Coronary artery (tissue), 2 donors: Measurements from ENCODE around the gene CA9.

ENCODE experiments used
- DNase-seq: peaks from one replicate; pipeline ENCODE4 v3.0.0-alpha.2; 2017; ENCODE audit warnings: low spot score
- H3K27ac ChIP-seq, 2 donors: fragments of 200-600 bp; sonication (generic); one replicate each; pipeline ENCODE4 v1.5.1; 2016 to 2019
- H3K4me3 ChIP-seq: fragments of 200-600 bp; sonication (generic); 2 replicates; pipeline ENCODE4 v1.5.1; 2016; ENCODE audit warnings: mild to moderate bottlenecking, moderate library complexity
- TF ChIP-seq, protein P1 (sequence below): fragments of 200-600 bp; sonication (generic); IDR thresholded peaks from one replicate; pipeline ENCODE4 v1.5.1; 2019; ENCODE audit warnings: antibody characterized with exemption

CA9 gene

DNA sequence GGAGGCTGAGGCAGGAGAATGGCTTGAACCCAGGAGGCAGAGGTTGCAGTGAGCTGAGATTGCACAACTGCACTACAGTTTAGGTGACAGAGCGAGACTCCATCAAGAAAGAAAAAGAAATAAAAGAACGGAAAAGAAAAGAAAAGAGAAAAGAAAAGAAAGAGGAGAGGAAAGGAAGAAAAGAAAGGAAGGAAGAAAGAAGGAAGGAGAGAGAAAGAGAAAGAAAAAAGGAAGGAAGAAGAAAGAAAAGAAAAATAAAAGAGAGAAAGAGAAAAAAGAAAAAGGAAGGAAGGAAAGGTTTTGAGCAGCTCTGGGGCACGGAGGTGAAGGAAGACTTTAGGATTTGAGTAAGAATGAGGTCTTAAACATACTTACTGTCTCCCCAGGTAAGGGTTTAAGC lies 39.9 kb downstream of the CA9 start:
- no peak for DNase-seq
- H3K27ac ChIP-seq: peak overlapping the region in 1 of 2 donors; percentile 63
- H3K4me3 ChIP-seq: no peak overlapping the region
- TF ChIP-seq, protein P1, sequence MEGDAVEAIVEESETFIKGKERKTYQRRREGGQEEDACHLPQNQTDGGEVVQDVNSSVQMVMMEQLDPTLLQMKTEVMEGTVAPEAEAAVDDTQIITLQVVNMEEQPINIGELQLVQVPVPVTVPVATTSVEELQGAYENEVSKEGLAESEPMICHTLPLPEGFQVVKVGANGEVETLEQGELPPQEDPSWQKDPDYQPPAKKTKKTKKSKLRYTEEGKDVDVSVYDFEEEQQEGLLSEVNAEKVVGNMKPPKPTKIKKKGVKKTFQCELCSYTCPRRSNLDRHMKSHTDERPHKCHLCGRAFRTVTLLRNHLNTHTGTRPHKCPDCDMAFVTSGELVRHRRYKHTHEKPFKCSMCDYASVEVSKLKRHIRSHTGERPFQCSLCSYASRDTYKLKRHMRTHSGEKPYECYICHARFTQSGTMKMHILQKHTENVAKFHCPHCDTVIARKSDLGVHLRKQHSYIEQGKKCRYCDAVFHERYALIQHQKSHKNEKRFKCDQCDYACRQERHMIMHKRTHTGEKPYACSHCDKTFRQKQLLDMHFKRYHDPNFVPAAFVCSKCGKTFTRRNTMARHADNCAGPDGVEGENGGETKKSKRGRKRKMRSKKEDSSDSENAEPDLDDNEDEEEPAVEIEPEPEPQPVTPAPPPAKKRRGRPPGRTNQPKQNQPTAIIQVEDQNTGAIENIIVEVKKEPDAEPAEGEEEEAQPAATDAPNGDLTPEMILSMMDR: no peak

- TF ChIP-seq, protein P1: no peak
- H3K27ac ChIP-seq: peak overlapping the region in 1 of 2 donors; percentile 63
- no peak for DNase-seq
- H3K4me3 ChIP-seq: no peak overlapping the region
Measured at GRCh38 chr9:35714123-35714522, 40.4 kb downstream of the CA9 start.

GRCh38 chr9:35714579-35715252 lies 41.0 kb downstream of the CA9 start:
- TF ChIP-seq, protein P1: no peak
- DNase-seq: no peak
- no peak overlapping the region for H3K4me3 ChIP-seq
- peak overlapping the region in 1 of 2 donors; percentile 63 for H3K27ac ChIP-seq

DNA sequence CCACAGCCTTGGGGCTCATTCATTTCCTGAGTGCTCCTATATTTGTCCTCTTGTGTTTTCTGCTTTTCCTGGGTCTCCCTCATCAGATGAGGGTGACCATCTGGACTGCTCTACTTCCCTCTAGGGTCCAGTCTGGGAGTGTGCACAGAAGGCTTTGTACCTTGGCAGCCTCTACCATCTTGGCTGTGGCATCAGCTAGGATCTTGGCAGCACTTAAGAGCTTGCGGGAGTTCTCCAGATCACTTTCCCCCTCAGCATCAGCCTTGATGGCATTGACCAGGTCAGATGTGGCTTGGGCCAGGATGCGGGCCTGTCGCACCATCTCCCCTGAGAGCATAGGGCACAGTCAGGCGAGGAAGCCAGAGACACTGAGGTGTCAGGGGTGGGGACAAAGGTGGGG lies 42.5 kb downstream of the CA9 start:
- no peak overlapping the region for H3K4me3 ChIP-seq
- no peak for DNase-seq
- H3K27ac ChIP-seq: peak overlapping the region; percentile 43 to 63
- TF ChIP-seq, protein P1: no peak

GRCh38 chr9:35717132-35717870 lies 43.6 kb downstream of the CA9 start:
- Histone ChIP-seq H3K4me3 (no peak overlapping the region), H3K27ac (peak overlapping the region in 1 of 2 donors; percentile 63)
- TF ChIP-seq, protein P1: no peak
- DNase-seq: no peak

DNA sequence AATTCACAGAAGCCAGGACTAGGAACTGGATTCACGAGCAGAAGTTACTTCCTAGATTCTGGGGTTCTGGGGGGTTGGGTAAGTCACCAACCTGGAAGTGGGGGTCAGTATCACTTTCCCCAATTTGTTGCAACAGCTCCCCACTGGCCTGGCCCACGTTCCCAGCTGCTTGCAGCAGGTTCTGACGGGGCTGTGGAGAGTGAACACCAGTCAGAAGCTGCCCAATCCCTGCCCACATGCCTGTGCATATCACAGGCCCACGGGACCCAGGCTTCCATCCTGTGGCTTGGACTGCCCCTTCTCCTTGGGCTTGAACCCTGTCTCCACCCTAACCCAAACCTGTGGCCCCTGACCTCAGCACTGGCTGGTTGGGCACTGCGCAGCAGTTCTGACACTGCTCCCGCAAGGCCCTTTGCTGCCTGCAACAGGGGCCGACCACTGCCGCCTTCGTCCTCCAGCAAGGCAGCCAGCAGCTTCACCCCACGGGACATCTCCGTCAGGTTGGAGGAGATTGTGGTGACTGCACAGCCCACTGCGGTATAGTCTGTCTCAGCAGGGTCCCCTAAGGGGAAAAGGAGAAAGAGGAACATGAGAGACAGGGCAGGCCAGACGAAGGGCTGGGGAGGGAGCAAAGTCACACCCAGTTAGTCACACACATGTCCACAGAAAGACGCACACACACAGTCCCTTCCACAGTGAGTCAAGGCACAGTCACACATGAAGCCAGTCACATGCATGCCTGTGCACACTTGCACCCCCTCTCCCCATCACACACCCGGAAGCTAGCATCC lies 45.2 kb downstream of the CA9 start:
- no peak for DNase-seq
- Histone ChIP-seq H3K4me3 (no peak overlapping the region), H3K27ac (peak overlapping the region in 1 of 2 donors; percentile 13)
- TF ChIP-seq, protein P1: no peak
